Gastroesophageal sphincter (tissue), 4 donors: ENCODE measurements around the gene TSTD1. TPM values are rescaled to one million over a fixed set of nuclear protein-coding genes. Genes with fewer than 3 reads are reported as not detected.

Experiments used
- ATAC-seq: fragments of 150-250 bp; one replicate; pipeline ENCODE4 v1.9.1; 2016; ENCODE audit warnings: mild to moderate bottlenecking, moderate library complexity
- H3K27ac ChIP-seq, 4 donors: fragments of 200-600 bp; sonication (generic) in 3 of 4; 1 replicate in 3 of 4; 2 replicates in 1 of 4; pipeline ENCODE4 v1.5.1; 2016 to 2019
- H3K27me3 ChIP-seq: fragments of 200-600 bp; sonication (generic); one replicate; pipeline ENCODE4 v1.5.1; 2019
- H3K36me3 ChIP-seq, 2 donors: fragments of 200-600 bp; sonication (generic); one replicate each; pipeline ENCODE4 v1.5.1; 2019; ENCODE audit warnings: control low read depth in 1 of 2
- H3K4me1 ChIP-seq, 3 donors: fragments of 200-600 bp; sonication (generic); 1 replicate in 2 of 3; 2 replicates in 1 of 3; pipeline ENCODE4 v1.5.1; 2016 to 2019; ENCODE audit warnings: control low read depth in 2 of 3
- H3K4me3 ChIP-seq, 2 donors: fragments of 200-600 bp; sonication (generic); one replicate each; pipeline ENCODE4 v1.5.1; 2019; ENCODE audit warnings: mild to moderate bottlenecking in 1 of 2, moderate library complexity in 1 of 2
- H3K9me3 ChIP-seq, 3 donors: fragments of 200-600 bp; sonication (generic); one replicate each; pipeline ENCODE4 v1.5.1; 2017 to 2019; ENCODE audit warnings: control low read depth in 2 of 3
- EP300 ChIP-seq: sonication (generic); formaldehyde crosslinking; IDR thresholded peaks from one replicate; pipeline ENCODE4 v1.6.1; 2017; ENCODE audit warnings: antibody characterized with exemption, mild to moderate bottlenecking
- POLR2A ChIP-seq, 2 donors: fragments of 450-650 bp; IDR thresholded peaks; one replicate each; pipeline ENCODE4 v1.6.1; 2017; ENCODE audit warnings: antibody characterized with exemption in 2 of 2, mild to moderate bottlenecking in 2 of 2, moderate library complexity in 1 of 2
- POLR2AphosphoS5 ChIP-seq: sonication (generic); formaldehyde crosslinking; IDR thresholded peaks from one replicate; pipeline ENCODE4 v1.6.1; 2017; ENCODE audit warnings: antibody characterized with exemption
- WGBS, 2 donors: methylation state at CpG; one replicate each; pipeline ENCODE4 v1.1.5; 2018; ENCODE audit warnings: low coverage in 1 of 2; 5-methylcytosine and 5-hydroxymethylcytosine counted together
- total RNA-seq, 4 donors: library from RNA; depleted of rRNA; stranded (reverse); fragments of >200 nt; gene quantifications; one replicate each; pipeline ENCODE4 v1.1.0, GENCODE V29; 2016
- TF ChIP-seq, protein P1 (sequence below), 4 experiments: fragments of 200-600 bp in 2 of 4; fragments of 450-650 bp in 2 of 4; sonication (generic) in 1 of 4; IDR thresholded peaks; one replicate each; pipeline ENCODE4 v1.5.1; 2017 to 2019; ENCODE audit warnings: antibody characterized with exemption in 4 of 4, mild to moderate bottlenecking in 2 of 4, moderate library complexity in 2 of 4

The TSTD1 gene
- total RNA-seq, 4 donors from 2014 or later: 18.1 to 52.1 (median 29.4) TPM

- no peaks in the 10 kb centered on the region for H3K9me3 ChIP-seq
- no peaks in the 10 kb centered on the region for H3K4me1 ChIP-seq
- H3K27me3 ChIP-seq: peaks cover 41% of the 10 kb centered on the region
- WGBS, 2 donors: 95 to 100% methylated on average over 3 of the region's 4 CpGs
- H3K4me3 ChIP-seq: no peak overlapping the region
- no peak for ATAC-seq
- no peak overlapping the region for H3K27ac ChIP-seq
- H3K36me3 ChIP-seq: no peaks in the 10 kb centered on the region
- TF ChIP-seq POLR2AphosphoS5: no peak
- TF ChIP-seq POLR2A (IDR thresholded peaks at IDR 0.05): no peak
- no peak for TF ChIP-seq EP300
- TF ChIP-seq, protein P1, sequence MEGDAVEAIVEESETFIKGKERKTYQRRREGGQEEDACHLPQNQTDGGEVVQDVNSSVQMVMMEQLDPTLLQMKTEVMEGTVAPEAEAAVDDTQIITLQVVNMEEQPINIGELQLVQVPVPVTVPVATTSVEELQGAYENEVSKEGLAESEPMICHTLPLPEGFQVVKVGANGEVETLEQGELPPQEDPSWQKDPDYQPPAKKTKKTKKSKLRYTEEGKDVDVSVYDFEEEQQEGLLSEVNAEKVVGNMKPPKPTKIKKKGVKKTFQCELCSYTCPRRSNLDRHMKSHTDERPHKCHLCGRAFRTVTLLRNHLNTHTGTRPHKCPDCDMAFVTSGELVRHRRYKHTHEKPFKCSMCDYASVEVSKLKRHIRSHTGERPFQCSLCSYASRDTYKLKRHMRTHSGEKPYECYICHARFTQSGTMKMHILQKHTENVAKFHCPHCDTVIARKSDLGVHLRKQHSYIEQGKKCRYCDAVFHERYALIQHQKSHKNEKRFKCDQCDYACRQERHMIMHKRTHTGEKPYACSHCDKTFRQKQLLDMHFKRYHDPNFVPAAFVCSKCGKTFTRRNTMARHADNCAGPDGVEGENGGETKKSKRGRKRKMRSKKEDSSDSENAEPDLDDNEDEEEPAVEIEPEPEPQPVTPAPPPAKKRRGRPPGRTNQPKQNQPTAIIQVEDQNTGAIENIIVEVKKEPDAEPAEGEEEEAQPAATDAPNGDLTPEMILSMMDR (IDR thresholded peaks at IDR 0.05): no peak
Measured at GRCh38 chr1:161061419-161061818, 22.7 kb upstream of the TSTD1 start.

DNA sequence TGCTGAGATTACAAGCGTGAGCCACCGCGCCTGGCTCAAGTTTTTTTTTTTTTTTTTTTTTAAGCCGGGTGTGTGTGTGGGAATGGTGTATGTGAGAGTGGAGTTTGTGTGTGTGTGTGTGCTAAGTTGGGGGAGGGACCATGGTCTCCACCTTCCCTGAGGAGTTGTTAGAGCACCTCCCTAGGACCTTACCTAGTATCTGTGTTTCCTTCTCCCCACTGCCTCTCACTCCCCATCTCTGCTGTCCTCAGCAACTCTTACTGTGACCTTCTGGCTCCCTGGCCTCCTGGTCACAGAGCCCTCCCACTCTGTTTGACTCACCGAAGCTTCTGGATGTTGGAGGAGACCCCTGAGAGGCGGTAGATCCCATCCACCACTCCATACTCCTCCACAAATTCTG is 20.5 kb upstream of the TSTD1 start:
- no peaks in the 10 kb centered on the region for H3K9me3 ChIP-seq
- H3K4me1 ChIP-seq: no peaks in the 10 kb centered on the region
- 49 to 86% methylated on average over 4 of the region's 6 CpGs for WGBS, 2 donors
- peaks cover 47% of the 10 kb centered on the region for H3K27me3 ChIP-seq
- TF ChIP-seq EP300 (no peak), POLR2AphosphoS5 (no peak), POLR2A (IDR thresholded peaks at IDR 0.05) (no peak)
- no peak overlapping the region for H3K4me3 ChIP-seq
- no peak overlapping the region for H3K27ac ChIP-seq
- ATAC-seq: no peak
- H3K36me3 ChIP-seq: no peaks in the 10 kb centered on the region

GRCh38 chr1:161054805-161055204 is 16.0 kb upstream of the TSTD1 start:
- no peak for ATAC-seq
- WGBS, 2 donors: 88 to 89% methylated on average over 1 to 4 of the region's 7 CpGs

GRCh38 chr1:161054232-161054631 is 15.5 kb upstream of the TSTD1 start:
- no peaks in the 10 kb centered on the region for H3K9me3 ChIP-seq
- WGBS, 2 donors: 50% methylated on average over 1 of the region's 4 CpGs; no CpG with 5 or more reads in 1 of the 2 donors
- TF ChIP-seq, protein P1 (IDR thresholded peaks at IDR 0.05): no peak
- TF ChIP-seq POLR2AphosphoS5 (no peak), EP300 (no peak), POLR2A (IDR thresholded peaks at IDR 0.05) (no peak)
- no peaks in the 10 kb centered on the region for H3K4me1 ChIP-seq
- peaks cover 0 to 5% of the 10 kb centered on the region in 2 donors for H3K36me3 ChIP-seq
- ATAC-seq: no peak
- no peak overlapping the region for H3K27ac ChIP-seq
- no peak overlapping the region for H3K4me3 ChIP-seq
- peaks cover 47% of the 10 kb centered on the region for H3K27me3 ChIP-seq

More at GRCh38 chr1:161054805-161055204, 16.0 kb upstream of the TSTD1 start:
- Histone ChIP-seq H3K4me1 (no peaks in the 10 kb centered on the region), H3K36me3 (peaks cover 0 to 5% of the 10 kb centered on the region in 2 donors), H3K27ac (no peak overlapping the region), H3K9me3 (no peaks in the 10 kb centered on the region), H3K4me3 (no peak overlapping the region), H3K27me3 (peaks cover 51% of the 10 kb centered on the region)
- TF ChIP-seq POLR2AphosphoS5 (no peak), POLR2A (IDR thresholded peaks at IDR 0.05) (no peak), EP300 (no peak)
- TF ChIP-seq, protein P1 (IDR thresholded peaks at IDR 0.05): no peak

GRCh38 chr1:161052899-161053298 is 14.1 kb upstream of the TSTD1 start:
- ATAC-seq: no peak
- no peak for TF ChIP-seq POLR2AphosphoS5
- Histone ChIP-seq H3K27me3 (peaks cover 43% of the 10 kb centered on the region), H3K4me1 (no peaks in the 10 kb centered on the region), H3K4me3 (no peak overlapping the region), H3K27ac (no peak overlapping the region), H3K36me3 (peaks cover 0 to 9% of the 10 kb centered on the region in 2 donors), H3K9me3 (no peaks in the 10 kb centered on the region)
- 33% methylated on average over 1 of the region's 3 CpGs; no CpG with 5 or more reads in 1 of the 2 donors for WGBS, 2 donors

GRCh38 chr1:161051219-161051618 is 12.5 kb upstream of the TSTD1 start:
- Histone ChIP-seq H3K4me3 (no peak overlapping the region), H3K27me3 (peaks cover 36% of the 10 kb centered on the region), H3K36me3 (peaks cover 0 to 9% of the 10 kb centered on the region in 2 donors), H3K27ac (no peak overlapping the region), H3K9me3 (no peaks in the 10 kb centered on the region), H3K4me1 (peaks cover 0 to 3% (median 0%) of the 10 kb centered on the region in 3 donors)
- no peak for TF ChIP-seq EP300
- TF ChIP-seq, protein P1 (IDR thresholded peaks at IDR 0.05): no peak
- no peak for TF ChIP-seq POLR2A (IDR thresholded peaks at IDR 0.05)
- no peak for TF ChIP-seq POLR2AphosphoS5
- no peak for ATAC-seq
- WGBS, 2 donors: no CpG with 5 or more reads among the region's 10 CpGs
